Nephron (organoid): ENCODE results near the gene SMTN.
A peak's percentile ranks its signal among the peaks of the same experiment; 100 is the strongest.

Experiments used
- H3K27ac Mint-ChIP-seq, 3 experiments: 2 replicates each; pipeline ENCODE4 v1.8.0; 2020; ENCODE audit warnings: mixed read lengths in 3 of 3, mild to moderate bottlenecking in 2 of 3, moderate library complexity in 1 of 3
- H3K27me3 Mint-ChIP-seq: 2 replicates; pipeline ENCODE4 v1.8.0; 2021; ENCODE audit warnings: low read depth, mild to moderate bottlenecking, moderate library complexity, mixed read lengths
- H3K36me3 Mint-ChIP-seq: 2 replicates; pipeline ENCODE4 v1.8.0; 2020; ENCODE audit warnings: low read depth, mixed read lengths
- H3K4me1 Mint-ChIP-seq: 2 replicates; pipeline ENCODE4 v1.8.0; 2020; ENCODE audit warnings: mixed read lengths
- H3K4me3 Mint-ChIP-seq, 3 experiments: 2 replicates each; pipeline ENCODE4 v1.8.0; 2020; ENCODE audit warnings: mild to moderate bottlenecking in 3 of 3, mixed read lengths in 3 of 3, moderate library complexity in 2 of 3
- H3K9me3 Mint-ChIP-seq: 2 replicates; pipeline ENCODE4 v1.8.0; 2020; ENCODE audit warnings: mixed read lengths
- CTCF ChIP-seq, 3 experiments: fragments of 200-600 bp; sonication (generic); IDR thresholded peaks; one replicate each; pipeline ENCODE4 v1.5.0; 2021; ENCODE audit warnings: antibody characterized with exemption in 3 of 3; ENCODE audit not compliant: unreplicated experiment in 3 of 3

Gene SMTN

GRCh38 chr22:31139066-31139465 lies 57.9 kb downstream of the SMTN start:
- H3K27ac Mint-ChIP-seq, result no peak overlapping the region
- H3K4me1 Mint-ChIP-seq, result no peaks in the 10 kb centered on the region
- H3K27me3 Mint-ChIP-seq, result peaks cover 14% of the 10 kb centered on the region
- H3K9me3 Mint-ChIP-seq, result no peaks in the 10 kb centered on the region
- H3K36me3 Mint-ChIP-seq, result no peaks in the 10 kb centered on the region
- no peak for TF ChIP-seq CTCF (IDR thresholded peaks at IDR 0.05; ENCODE audit: unreplicated experiment in 3 of 3)
- no peak overlapping the region for H3K4me3 Mint-ChIP-seq

- no peak for TF ChIP-seq CTCF (IDR thresholded peaks at IDR 0.05; ENCODE audit: unreplicated experiment in 3 of 3)
- H3K36me3 Mint-ChIP-seq, result no peaks in the 10 kb centered on the region
- no peak within 1 kb of the TSS for H3K27ac Mint-ChIP-seq
- H3K4me3 Mint-ChIP-seq, result peak within 1 kb of the TSS in 2 of 3 experiments; percentile 19 to 50
- peaks cover 14% of the 10 kb centered on the region for H3K27me3 Mint-ChIP-seq
- no peaks in the 10 kb centered on the region for H3K4me1 Mint-ChIP-seq
- peaks cover 3% of the 10 kb centered on the region for H3K9me3 Mint-ChIP-seq
Measured at GRCh38 chr22:31139866-31140716, 59.0 kb downstream of the SMTN start, which contains the start of gene PLA2G3. TSS of gene PLA2G3 (minus strand) at chr22:31140508. CDS start at chr22:31140354, 154 bp downstream.

DNA sequence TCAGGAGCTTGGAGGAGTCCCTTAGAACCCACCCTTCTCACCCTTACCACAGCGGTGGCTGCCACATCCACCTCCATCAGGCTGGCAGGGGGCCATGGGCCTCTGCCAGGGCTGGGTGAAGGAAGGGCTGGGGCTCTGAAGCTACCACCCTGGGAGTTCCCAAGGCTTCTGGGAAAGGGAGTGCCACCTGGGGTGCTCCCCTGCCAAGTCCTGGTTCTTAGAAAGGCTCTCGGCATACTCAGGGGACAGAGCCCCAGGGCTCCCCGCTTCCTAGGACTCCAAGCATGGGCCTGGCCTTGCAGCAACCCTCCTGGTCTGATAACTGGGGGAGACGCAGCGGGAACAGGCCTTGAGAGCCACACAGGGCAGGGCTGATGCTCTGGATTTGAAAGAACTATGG lies 59.6 kb downstream of the SMTN start:
- Mint-ChIP-seq H3K36me3 (no peaks in the 10 kb centered on the region), H3K4me3 (no peak overlapping the region), H3K27ac (no peak overlapping the region), H3K27me3 (peaks cover 14% of the 10 kb centered on the region), H3K4me1 (no peaks in the 10 kb centered on the region), H3K9me3 (peaks cover 7% of the 10 kb centered on the region)
- TF ChIP-seq CTCF (IDR thresholded peaks at IDR 0.05; ENCODE audit: unreplicated experiment in 3 of 3), result no peak

DNA sequence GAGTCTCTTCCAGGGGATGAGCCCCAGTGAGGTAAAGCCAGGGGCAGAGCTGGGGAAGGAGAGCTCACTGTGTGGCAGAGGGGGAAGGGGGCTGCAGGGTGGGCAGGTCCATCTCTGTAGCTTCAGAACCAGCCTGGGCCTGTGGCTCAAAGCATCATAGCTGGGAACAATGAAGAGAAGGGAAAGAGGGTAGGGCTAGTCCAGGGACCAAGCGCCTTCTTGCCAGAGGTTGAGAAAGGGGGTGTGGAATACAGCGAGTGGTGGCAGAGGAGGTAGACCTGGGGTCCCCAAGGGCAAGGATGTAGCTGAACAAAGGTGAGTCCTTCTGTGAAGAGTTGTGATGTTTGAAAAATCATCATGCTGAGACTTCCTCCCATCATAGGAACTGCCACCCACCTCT lies 60.4 kb downstream of the SMTN start:
- H3K4me1 Mint-ChIP-seq, result no peaks in the 10 kb centered on the region
- TF ChIP-seq CTCF (IDR thresholded peaks at IDR 0.05; ENCODE audit: unreplicated experiment in 3 of 3), result no peak
- no peaks in the 10 kb centered on the region for H3K36me3 Mint-ChIP-seq
- H3K9me3 Mint-ChIP-seq, result peaks cover 10% of the 10 kb centered on the region
- peaks cover 14% of the 10 kb centered on the region for H3K27me3 Mint-ChIP-seq
- H3K4me3 Mint-ChIP-seq, result no peak overlapping the region
- no peak overlapping the region for H3K27ac Mint-ChIP-seq

DNA sequence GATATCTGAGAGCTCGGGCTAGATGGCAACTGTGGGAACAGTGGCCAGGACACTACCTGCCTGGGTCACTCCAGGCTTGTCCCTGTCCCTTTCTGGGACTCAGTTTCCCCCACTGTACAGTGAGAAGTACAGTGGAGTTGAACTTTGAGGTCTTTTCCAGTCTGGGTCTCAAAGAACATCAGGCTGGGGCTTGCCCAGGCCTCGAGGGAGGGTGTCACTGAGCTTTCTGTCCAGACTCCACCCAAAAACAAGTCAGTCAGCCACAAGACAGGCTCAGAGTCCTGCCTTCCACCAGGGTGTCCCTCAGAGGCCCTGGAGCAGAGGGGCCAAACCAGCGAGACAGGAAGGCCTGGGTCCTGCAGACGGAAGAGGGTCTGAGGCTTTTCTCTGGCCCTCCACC lies 61.2 kb downstream of the SMTN start:
- H3K4me1 Mint-ChIP-seq, result no peaks in the 10 kb centered on the region
- H3K9me3 Mint-ChIP-seq, result peaks cover 14% of the 10 kb centered on the region
- H3K4me3 Mint-ChIP-seq, result no peak overlapping the region
- H3K36me3 Mint-ChIP-seq, result no peaks in the 10 kb centered on the region
- TF ChIP-seq CTCF (IDR thresholded peaks at IDR 0.05; ENCODE audit: unreplicated experiment in 3 of 3), result no peak
- H3K27ac Mint-ChIP-seq, result no peak overlapping the region
- peaks cover 14% of the 10 kb centered on the region for H3K27me3 Mint-ChIP-seq

GRCh38 chr22:31143038-31143437 lies 61.9 kb downstream of the SMTN start:
- Mint-ChIP-seq H3K27me3 (peaks cover 14% of the 10 kb centered on the region), H3K4me1 (no peaks in the 10 kb centered on the region), H3K36me3 (no peaks in the 10 kb centered on the region), H3K4me3 (no peak overlapping the region), H3K27ac (no peak overlapping the region), H3K9me3 (peaks cover 18% of the 10 kb centered on the region)
- TF ChIP-seq CTCF (IDR thresholded peaks at IDR 0.05; ENCODE audit: unreplicated experiment in 3 of 3), result no peak
